HCT116 (cell line): ENCODE measurements around the gene UNK. TPM values are rescaled to one million over a fixed set of nuclear protein-coding genes. Genes with fewer than 3 reads are reported as not detected.

Source experiments
- ATAC-seq: fragments of 200-7000 bp; cut with Tn5 transposase; 2 replicates; pipeline ENCODE4 v1.9.1; 2020; ENCODE audit warnings: mild to moderate bottlenecking, moderate library complexity
- BruUV-seq: library from RNA; stranded (reverse); fragments of 400-500 nt; replicated peaks from 2 replicates; lab custom pipeline; 2021; lab: Mats Ljungman, UMichigan
- CTCF ChIA-PET: fragments of 300-600 bp; sonication (Branson Sonifier 250); formaldehyde crosslinking; loops from one replicate; lab custom pipeline; 2021; ENCODE audit warnings: antibody characterized with exemption; lab: Charles Lee
- POLR2A ChIA-PET: fragments of 300-600, 350-600 bp; sonication (Branson Sonifier 250); formaldehyde crosslinking; loops from one replicate; lab custom pipeline; 2021; ENCODE audit warnings: antibody characterized with exemption; lab: Charles Lee
- RAD21 ChIA-PET, 2 experiments: fragments of 300-600 bp; sonication (Branson Sonifier 250); formaldehyde crosslinking; loops; one replicate each; lab custom pipeline; 2023; ENCODE audit warnings: low total read pairs in 2 of 2; ENCODE audit not compliant: uncharacterized antibody in 2 of 2, unreplicated experiment in 2 of 2, low non-redundant PET in 1 of 2; lab: Charles Lee
- DNase-seq: peaks from one replicate; pipeline ENCODE4 v3.0.0-alpha.2; 2010; ENCODE audit warnings: low read depth, low spot score
- H2AFZ ChIP-seq: fragments of 200-600 bp; shearing (Covaris generic), sonication (generic); 2 replicates; pipeline ENCODE4 v1.6.1; 2017; ENCODE audit warnings: low read depth, mixed run types, mixed read lengths, antibody characterized with exemption, low read length; ENCODE audit not compliant: poor library complexity, severe bottlenecking
- H3K27ac ChIP-seq: 2 replicates; pipeline ENCODE4 v1.5.1; 2012; ENCODE audit warnings: low read depth, low read length
- H3K27me3 ChIP-seq: fragments of 200-600 bp; sonication (generic); 2 replicates; pipeline ENCODE4 v1.6.1; 2016; ENCODE audit warnings: mixed run types, low read length, mixed read lengths; ENCODE audit not compliant: insufficient read depth
- H3K36me3 ChIP-seq, 2 experiments: fragments of 200-500 bp in 1 of 2; fragments of 200-600 bp in 1 of 2; sonication (Bioruptor generic) in 1 of 2; sonication (generic) in 1 of 2; 2 replicates each; pipeline versions ENCODE4 v1.5.1 to v1.6.1; 2014 to 2016; ENCODE audit warnings: low read length in 2 of 2, inconsistent platforms in 1 of 2, mixed read lengths in 1 of 2, mixed run types in 1 of 2; ENCODE audit not compliant: insufficient read depth in 2 of 2, control insufficient read depth in 1 of 2
- H3K4me1 ChIP-seq, 2 experiments: fragments of 200-600 bp in 1 of 2; sonication (generic) in 1 of 2; 2 replicates each; pipeline versions ENCODE4 v1.5.1 to v1.6.1; 2012 to 2017; ENCODE audit warnings: low read length in 2 of 2, inconsistent platforms in 1 of 2, mild to moderate bottlenecking in 1 of 2, mixed read lengths in 1 of 2, mixed run types in 1 of 2, moderate library complexity in 1 of 2; ENCODE audit not compliant: insufficient read depth in 2 of 2, control insufficient read depth in 1 of 2
- H3K4me2 ChIP-seq: fragments of 200-600 bp; sonication (generic); 2 replicates; pipeline ENCODE4 v1.6.1; 2017; ENCODE audit warnings: mixed run types, low read length, mixed read lengths
- H3K4me3 ChIP-seq, 2 experiments: fragments of 200-600 bp in 1 of 2; sonication (generic) in 1 of 2; replicated peaks in 1 of 2; 2 replicates each; pipeline ENCODE4 v1.5.1; 2011 to 2016; ENCODE audit warnings: low read length in 2 of 2, control low read depth in 1 of 2, low read depth in 1 of 2, mild to moderate bottlenecking in 1 of 2, mixed read lengths in 1 of 2, mixed run types in 1 of 2
- H3K79me2 ChIP-seq: fragments of 200-600 bp; sonication (generic); 2 replicates; pipeline ENCODE4 v1.6.1; 2017; ENCODE audit warnings: mild to moderate bottlenecking, mixed run types, low read length, moderate library complexity, mixed read lengths; ENCODE audit not compliant: insufficient read depth
- H3K9ac ChIP-seq: fragments of 200-600 bp; sonication (generic); 2 replicates; pipeline ENCODE4 v1.6.1; 2016; ENCODE audit warnings: low read length, mixed read lengths
- H3K9me2 ChIP-seq: fragments of 200-600 bp; sonication (generic), shearing (Covaris generic); 2 replicates; pipeline ENCODE4 v1.6.1; 2017; ENCODE audit warnings: mixed run types, mild to moderate bottlenecking, moderate library complexity; ENCODE audit not compliant: insufficient read depth
- H3K9me3 ChIP-seq, 2 experiments: fragments of 200-500 bp in 1 of 2; fragments of 200-600 bp in 1 of 2; sonication (Bioruptor generic) in 1 of 2; sonication (generic) in 1 of 2; 2 replicates each; pipeline ENCODE4 v1.6.1; 2014 to 2017; ENCODE audit warnings: low read length in 2 of 2, mixed read lengths in 2 of 2, inconsistent platforms in 1 of 2, low read depth in 1 of 2, mild to moderate bottlenecking in 1 of 2, mixed run types in 1 of 2, moderate library complexity in 1 of 2; ENCODE audit not compliant: control insufficient read depth in 1 of 2, insufficient read depth in 1 of 2
- H4K20me1 ChIP-seq: fragments of 200-600 bp; sonication (generic), shearing (Covaris generic); 2 replicates; pipeline ENCODE4 v1.6.1; 2017; ENCODE audit warnings: mixed run types, mild to moderate bottlenecking, moderate library complexity; ENCODE audit not compliant: insufficient read depth
- CBX3 ChIP-seq: IDR thresholded peaks from 2 replicates; pipeline ENCODE4 v1.6.1; 2012; ENCODE audit warnings: low read depth
- CEBPB ChIP-seq: IDR thresholded peaks from 2 replicates; pipeline ENCODE4 v1.6.1; 2012; ENCODE audit warnings: low read depth
- ELF1 ChIP-seq: IDR thresholded peaks from 2 replicates; pipeline ENCODE4 v1.6.1; 2012; ENCODE audit warnings: low read depth, borderline replicate concordance
- EZH2phosphoT487 ChIP-seq: fragments of 200-600 bp; IDR thresholded peaks from 2 replicates; pipeline ENCODE4 v1.6.1; 2018; ENCODE audit warnings: antibody characterized with exemption, borderline replicate concordance
- JUND ChIP-seq: IDR thresholded peaks from 2 replicates; pipeline ENCODE4 v1.6.1; 2012
- POLR2A ChIP-seq: IDR thresholded peaks from 2 replicates; pipeline ENCODE4 v1.7.0; 2011; ENCODE audit warnings: borderline replicate concordance; ENCODE audit not compliant: insufficient read depth, insufficient read length; ENCODE audit errors: extremely low read depth
- SP1 ChIP-seq: IDR thresholded peaks from 2 replicates; pipeline ENCODE4 v1.6.1; 2012; ENCODE audit warnings: low read depth
- SRF ChIP-seq: IDR thresholded peaks from 2 replicates; pipeline ENCODE4 v1.6.1; 2012; ENCODE audit warnings: low read depth
- ZFX ChIP-seq: fragments of 450-650 bp; IDR thresholded peaks from 2 replicates; pipeline ENCODE4 v1.6.1; 2017
- ZNF274 ChIP-seq: fragments of 200-500 bp; sonication (Bioruptor generic); IDR thresholded peaks from 2 replicates; pipeline ENCODE4 v1.6.1; 2014; ENCODE audit warnings: mild to moderate bottlenecking, low read depth, low read length, inconsistent platforms
- intact Hi-C: fragments of 100-400 bp; cut with micrococcal nuclease; formaldehyde crosslinking; loops from 2 replicates; pipeline ENCODE4 v1.10.0; 2022
- total RNA-seq: library from RNA; stranded (reverse); gene quantifications from one replicate; pipeline ENCODE4 v1.2.1, GENCODE V29; 2021; ENCODE audit not compliant: unreplicated experiment
- TF ChIP-seq, protein P1 (sequence below), 3 experiments: fragments of 200-600 bp in 1 of 3; sonication (generic) in 1 of 3; IDR thresholded peaks in 2 of 3; conservative IDR thresholded peaks in 1 of 3; 2 replicates each; pipeline ENCODE4 v1.5.1; 2012 to 2017; ENCODE audit warnings: low read depth in 2 of 3, low read length in 2 of 3, antibody characterized with exemption in 1 of 3, borderline replicate concordance in 1 of 3, control low read depth in 1 of 3, mild to moderate bottlenecking in 1 of 3, mixed read lengths in 1 of 3, mixed run types in 1 of 3, moderate library complexity in 1 of 3; ENCODE audit not compliant: insufficient read depth in 1 of 3
- TF ChIP-seq, protein P2 (sequence below): IDR thresholded peaks from 2 replicates; pipeline ENCODE4 v1.6.1; 2011; ENCODE audit warnings: mild to moderate bottlenecking, low read length, moderate library complexity; ENCODE audit not compliant: insufficient replicate concordance; ENCODE audit errors: extremely low read depth
- TF ChIP-seq, protein P3 (sequence below): IDR thresholded peaks from 2 replicates; pipeline ENCODE4 v1.6.1; 2012; ENCODE audit warnings: low read depth
- TF ChIP-seq, protein P4 (sequence below): IDR thresholded peaks from 2 replicates; pipeline ENCODE4 v1.6.1; 2012

Gene UNK
- total RNA-seq, 1 experiment from 2014 or later: 40.6 TPM

DNA sequence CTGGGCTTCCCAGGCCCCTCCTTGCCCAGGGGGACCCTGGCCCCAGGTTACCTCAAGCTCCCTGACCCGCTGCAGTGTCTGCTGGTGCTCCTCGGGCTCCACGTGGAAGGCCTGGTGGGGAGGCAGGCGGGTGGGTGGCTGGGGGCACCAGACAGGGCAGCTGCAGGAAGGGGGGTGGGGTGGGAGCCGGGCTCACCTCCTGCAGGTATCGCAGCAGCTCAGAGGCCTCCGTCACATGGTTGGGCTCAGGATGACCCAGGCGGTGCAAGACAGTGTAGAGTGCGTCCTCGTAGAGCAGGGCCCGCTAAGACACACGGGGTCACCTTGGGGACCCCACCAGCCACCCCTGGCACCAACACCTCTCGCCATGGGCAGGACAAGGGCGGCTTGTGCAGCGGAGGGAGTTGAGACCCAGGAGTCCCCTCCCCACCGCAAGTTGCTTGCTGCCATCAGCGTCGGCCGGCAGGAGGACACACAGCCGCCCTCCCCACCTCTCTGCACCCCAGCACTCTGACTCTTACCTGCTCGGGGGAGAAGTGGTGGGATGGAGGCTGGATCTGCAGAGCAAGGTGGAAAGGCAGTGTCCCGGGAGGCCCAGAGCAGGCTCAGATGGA is 58.5 kb downstream of the UNK start:
- Histone ChIP-seq H3K27me3 (no peaks in the 10 kb centered on the region), H3K4me1 (peaks cover 33 to 55% of the 10 kb centered on the region in 2 experiments), H3K36me3 (peaks cover 16% of the 10 kb centered on the region in 2 experiments; a peak in 3 of 4 replicates), H3K4me3 (no peak overlapping the region), H4K20me1 (no peaks in the 10 kb centered on the region), H3K9me3 (no peaks in the 10 kb centered on the region), H3K4me2 (peak overlapping the region; percentile 99; the same call in 1 of the 2 replicates), H3K9me2 (no peaks in the 10 kb centered on the region), H3K27ac (peak overlapping the region; percentile 14; the same call in 1 of the 2 replicates), H3K9ac (0 out of 2 replicates have a peak overlapping the region, but pooled peaks have one; percentile 86), H3K79me2 (no peaks in the 10 kb centered on the region), H2AFZ (no peak overlapping the region)
- intact Hi-C loops: no loop called here
- ChIA-PET POLR2A (no interaction called here), RAD21 (no interaction called here), CTCF (no interaction called here)
- no peak for TF ChIP-seq EZH2phosphoT487
- no peak for TF ChIP-seq POLR2A
- no peak for TF ChIP-seq ZNF274
- TF ChIP-seq ZFX: no peak
- TF ChIP-seq, protein P1, sequence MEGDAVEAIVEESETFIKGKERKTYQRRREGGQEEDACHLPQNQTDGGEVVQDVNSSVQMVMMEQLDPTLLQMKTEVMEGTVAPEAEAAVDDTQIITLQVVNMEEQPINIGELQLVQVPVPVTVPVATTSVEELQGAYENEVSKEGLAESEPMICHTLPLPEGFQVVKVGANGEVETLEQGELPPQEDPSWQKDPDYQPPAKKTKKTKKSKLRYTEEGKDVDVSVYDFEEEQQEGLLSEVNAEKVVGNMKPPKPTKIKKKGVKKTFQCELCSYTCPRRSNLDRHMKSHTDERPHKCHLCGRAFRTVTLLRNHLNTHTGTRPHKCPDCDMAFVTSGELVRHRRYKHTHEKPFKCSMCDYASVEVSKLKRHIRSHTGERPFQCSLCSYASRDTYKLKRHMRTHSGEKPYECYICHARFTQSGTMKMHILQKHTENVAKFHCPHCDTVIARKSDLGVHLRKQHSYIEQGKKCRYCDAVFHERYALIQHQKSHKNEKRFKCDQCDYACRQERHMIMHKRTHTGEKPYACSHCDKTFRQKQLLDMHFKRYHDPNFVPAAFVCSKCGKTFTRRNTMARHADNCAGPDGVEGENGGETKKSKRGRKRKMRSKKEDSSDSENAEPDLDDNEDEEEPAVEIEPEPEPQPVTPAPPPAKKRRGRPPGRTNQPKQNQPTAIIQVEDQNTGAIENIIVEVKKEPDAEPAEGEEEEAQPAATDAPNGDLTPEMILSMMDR (IDR thresholded peaks at IDR 0.05 in 2 of 3, conservative IDR thresholded peaks at IDR 0.05 in 1 of 3; ENCODE audit: borderline replicate concordance in 1 of 3, insufficient read depth in 1 of 3, low read depth in 2 of 3, low read length in 2 of 3): no peak
- TF ChIP-seq, protein P2, sequence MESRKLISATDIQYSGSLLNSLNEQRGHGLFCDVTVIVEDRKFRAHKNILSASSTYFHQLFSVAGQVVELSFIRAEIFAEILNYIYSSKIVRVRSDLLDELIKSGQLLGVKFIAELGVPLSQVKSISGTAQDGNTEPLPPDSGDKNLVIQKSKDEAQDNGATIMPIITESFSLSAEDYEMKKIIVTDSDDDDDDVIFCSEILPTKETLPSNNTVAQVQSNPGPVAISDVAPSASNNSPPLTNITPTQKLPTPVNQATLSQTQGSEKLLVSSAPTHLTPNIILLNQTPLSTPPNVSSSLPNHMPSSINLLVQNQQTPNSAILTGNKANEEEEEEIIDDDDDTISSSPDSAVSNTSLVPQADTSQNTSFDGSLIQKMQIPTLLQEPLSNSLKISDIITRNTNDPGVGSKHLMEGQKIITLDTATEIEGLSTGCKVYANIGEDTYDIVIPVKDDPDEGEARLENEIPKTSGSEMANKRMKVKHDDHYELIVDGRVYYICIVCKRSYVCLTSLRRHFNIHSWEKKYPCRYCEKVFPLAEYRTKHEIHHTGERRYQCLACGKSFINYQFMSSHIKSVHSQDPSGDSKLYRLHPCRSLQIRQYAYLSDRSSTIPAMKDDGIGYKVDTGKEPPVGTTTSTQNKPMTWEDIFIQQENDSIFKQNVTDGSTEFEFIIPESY: no peak
- no peak for TF ChIP-seq SRF
- TF ChIP-seq SP1: no peak
- TF ChIP-seq, protein P3, sequence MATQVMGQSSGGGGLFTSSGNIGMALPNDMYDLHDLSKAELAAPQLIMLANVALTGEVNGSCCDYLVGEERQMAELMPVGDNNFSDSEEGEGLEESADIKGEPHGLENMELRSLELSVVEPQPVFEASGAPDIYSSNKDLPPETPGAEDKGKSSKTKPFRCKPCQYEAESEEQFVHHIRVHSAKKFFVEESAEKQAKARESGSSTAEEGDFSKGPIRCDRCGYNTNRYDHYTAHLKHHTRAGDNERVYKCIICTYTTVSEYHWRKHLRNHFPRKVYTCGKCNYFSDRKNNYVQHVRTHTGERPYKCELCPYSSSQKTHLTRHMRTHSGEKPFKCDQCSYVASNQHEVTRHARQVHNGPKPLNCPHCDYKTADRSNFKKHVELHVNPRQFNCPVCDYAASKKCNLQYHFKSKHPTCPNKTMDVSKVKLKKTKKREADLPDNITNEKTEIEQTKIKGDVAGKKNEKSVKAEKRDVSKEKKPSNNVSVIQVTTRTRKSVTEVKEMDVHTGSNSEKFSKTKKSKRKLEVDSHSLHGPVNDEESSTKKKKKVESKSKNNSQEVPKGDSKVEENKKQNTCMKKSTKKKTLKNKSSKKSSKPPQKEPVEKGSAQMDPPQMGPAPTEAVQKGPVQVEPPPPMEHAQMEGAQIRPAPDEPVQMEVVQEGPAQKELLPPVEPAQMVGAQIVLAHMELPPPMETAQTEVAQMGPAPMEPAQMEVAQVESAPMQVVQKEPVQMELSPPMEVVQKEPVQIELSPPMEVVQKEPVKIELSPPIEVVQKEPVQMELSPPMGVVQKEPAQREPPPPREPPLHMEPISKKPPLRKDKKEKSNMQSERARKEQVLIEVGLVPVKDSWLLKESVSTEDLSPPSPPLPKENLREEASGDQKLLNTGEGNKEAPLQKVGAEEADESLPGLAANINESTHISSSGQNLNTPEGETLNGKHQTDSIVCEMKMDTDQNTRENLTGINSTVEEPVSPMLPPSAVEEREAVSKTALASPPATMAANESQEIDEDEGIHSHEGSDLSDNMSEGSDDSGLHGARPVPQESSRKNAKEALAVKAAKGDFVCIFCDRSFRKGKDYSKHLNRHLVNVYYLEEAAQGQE: no peak
- TF ChIP-seq CBX3: no peak
- TF ChIP-seq JUND: no peak
- TF ChIP-seq, protein P4, sequence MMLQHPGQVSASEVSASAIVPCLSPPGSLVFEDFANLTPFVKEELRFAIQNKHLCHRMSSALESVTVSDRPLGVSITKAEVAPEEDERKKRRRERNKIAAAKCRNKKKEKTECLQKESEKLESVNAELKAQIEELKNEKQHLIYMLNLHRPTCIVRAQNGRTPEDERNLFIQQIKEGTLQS: no peak
- TF ChIP-seq ELF1: no peak
- TF ChIP-seq CEBPB: no peak
- DNase-seq: no peak
- BruUV-seq: no TSS peak
- ATAC-seq: no peak
